ENCODE results near the gene CCDC88B. TPM values are rescaled to one million over a fixed set of nuclear protein-coding genes. Genes with fewer than 3 reads are reported as not detected.

Gene CCDC88B
- total and polyA plus RNA-seq, 9 of the 15 experiments (the other 6 are each of a cell fraction or from before 2014, with no cell fraction given): 0.13 to 18.1 (median 7.9) TPM

- TF ChIP-seq, protein P1, sequence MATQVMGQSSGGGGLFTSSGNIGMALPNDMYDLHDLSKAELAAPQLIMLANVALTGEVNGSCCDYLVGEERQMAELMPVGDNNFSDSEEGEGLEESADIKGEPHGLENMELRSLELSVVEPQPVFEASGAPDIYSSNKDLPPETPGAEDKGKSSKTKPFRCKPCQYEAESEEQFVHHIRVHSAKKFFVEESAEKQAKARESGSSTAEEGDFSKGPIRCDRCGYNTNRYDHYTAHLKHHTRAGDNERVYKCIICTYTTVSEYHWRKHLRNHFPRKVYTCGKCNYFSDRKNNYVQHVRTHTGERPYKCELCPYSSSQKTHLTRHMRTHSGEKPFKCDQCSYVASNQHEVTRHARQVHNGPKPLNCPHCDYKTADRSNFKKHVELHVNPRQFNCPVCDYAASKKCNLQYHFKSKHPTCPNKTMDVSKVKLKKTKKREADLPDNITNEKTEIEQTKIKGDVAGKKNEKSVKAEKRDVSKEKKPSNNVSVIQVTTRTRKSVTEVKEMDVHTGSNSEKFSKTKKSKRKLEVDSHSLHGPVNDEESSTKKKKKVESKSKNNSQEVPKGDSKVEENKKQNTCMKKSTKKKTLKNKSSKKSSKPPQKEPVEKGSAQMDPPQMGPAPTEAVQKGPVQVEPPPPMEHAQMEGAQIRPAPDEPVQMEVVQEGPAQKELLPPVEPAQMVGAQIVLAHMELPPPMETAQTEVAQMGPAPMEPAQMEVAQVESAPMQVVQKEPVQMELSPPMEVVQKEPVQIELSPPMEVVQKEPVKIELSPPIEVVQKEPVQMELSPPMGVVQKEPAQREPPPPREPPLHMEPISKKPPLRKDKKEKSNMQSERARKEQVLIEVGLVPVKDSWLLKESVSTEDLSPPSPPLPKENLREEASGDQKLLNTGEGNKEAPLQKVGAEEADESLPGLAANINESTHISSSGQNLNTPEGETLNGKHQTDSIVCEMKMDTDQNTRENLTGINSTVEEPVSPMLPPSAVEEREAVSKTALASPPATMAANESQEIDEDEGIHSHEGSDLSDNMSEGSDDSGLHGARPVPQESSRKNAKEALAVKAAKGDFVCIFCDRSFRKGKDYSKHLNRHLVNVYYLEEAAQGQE (IDR thresholded peaks at IDR 0.05; ENCODE audit: borderline replicate concordance): peak; percentile 90
- TF ChIP-seq, protein P1 (CRISPR knock-in tag; IDR thresholded peaks at IDR 0.05; ENCODE audit: low read depth): no peak
- peak; percentile 16; the same call in 1 of the 2 replicates for TF ChIP-seq MTA2 (IDR thresholded peaks at IDR 0.05; ENCODE audit: low read depth)
- no peak for TF ChIP-seq LCOR (CRISPR knock-in tag; IDR thresholded peaks at IDR 0.05)
- TF ChIP-seq, protein P2, sequence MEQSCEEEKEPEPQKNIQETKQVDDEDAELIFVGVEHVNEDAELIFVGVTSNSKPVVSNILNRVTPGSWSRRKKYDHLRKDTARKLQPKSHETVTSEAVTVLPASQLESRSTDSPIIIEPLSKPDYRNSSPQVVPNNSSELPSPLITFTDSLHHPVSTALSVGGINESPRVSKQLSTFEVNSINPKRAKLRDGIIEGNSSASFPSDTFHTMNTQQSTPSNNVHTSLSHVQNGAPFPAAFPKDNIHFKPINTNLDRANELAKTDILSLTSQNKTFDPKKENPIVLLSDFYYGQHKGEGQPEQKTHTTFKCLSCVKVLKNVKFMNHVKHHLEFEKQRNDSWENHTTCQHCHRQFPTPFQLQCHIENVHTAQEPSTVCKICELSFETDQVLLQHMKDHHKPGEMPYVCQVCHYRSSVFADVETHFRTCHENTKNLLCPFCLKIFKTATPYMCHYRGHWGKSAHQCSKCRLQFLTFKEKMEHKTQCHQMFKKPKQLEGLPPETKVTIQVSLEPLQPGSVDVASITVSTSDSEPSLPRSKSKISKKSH (CRISPR knock-in tag; IDR thresholded peaks at IDR 0.05): no peak
- TF ChIP-seq YY1 (IDR thresholded peaks at IDR 0.05; ENCODE audit: borderline replicate concordance in 1 of 3, control insufficient read depth in 1 of 3, extremely low read depth in 1 of 3, insufficient read depth in 3 of 3, insufficient read length in 1 of 3, insufficient replicate concordance in 2 of 3, low read depth in 1 of 3, low read length in 2 of 3): peak in 2 of 3 experiments; percentile 46 to 50
- TF ChIP-seq ZNF41 (CRISPR knock-in tag; conservative IDR thresholded peaks at IDR 0.05): no peak
- peak in 1 of 3 experiments; percentile 55; a peak in 1 of 6 replicates for TF ChIP-seq ZBTB11 (CRISPR knock-in tag; IDR thresholded peaks at IDR 0.05)
- TF ChIP-seq SRSF3 (IDR thresholded peaks at IDR 0.05; ENCODE audit: insufficient read depth, low read length): 0 out of 2 replicates have a peak, but pooled peaks have one; percentile 58
- TF ChIP-seq PHF21A (IDR thresholded peaks at IDR 0.05; ENCODE audit: borderline replicate concordance, low read depth): 0 out of 2 replicates have a peak, but pooled peaks have one; percentile 30
These were observed 15.3 kb downstream of the CCDC88B start (continued) for GRCh38 chr11:64355078-64355940.
